Tongue (tissue), 2 donors: ENCODE results near the gene CCDC34. TPM values are rescaled to one million over a fixed set of nuclear protein-coding genes. Genes with fewer than 3 reads are reported as not detected.
A peak's percentile ranks its signal among the peaks of the same experiment; 100 is the strongest.

Experiments used
- DNase-seq: peaks from one replicate; pipeline ENCODE4 v3.0.0-alpha.2; 2015
- total RNA-seq: library from RNA; depleted of rRNA; stranded (reverse); fragments of >200 nt; gene quantifications from one replicate; pipeline ENCODE4 v1.2.3, GENCODE V29; 2014

Gene CCDC34
- total RNA-seq, 1 donor from 2014 or later = 16.5 TPM

DNA sequence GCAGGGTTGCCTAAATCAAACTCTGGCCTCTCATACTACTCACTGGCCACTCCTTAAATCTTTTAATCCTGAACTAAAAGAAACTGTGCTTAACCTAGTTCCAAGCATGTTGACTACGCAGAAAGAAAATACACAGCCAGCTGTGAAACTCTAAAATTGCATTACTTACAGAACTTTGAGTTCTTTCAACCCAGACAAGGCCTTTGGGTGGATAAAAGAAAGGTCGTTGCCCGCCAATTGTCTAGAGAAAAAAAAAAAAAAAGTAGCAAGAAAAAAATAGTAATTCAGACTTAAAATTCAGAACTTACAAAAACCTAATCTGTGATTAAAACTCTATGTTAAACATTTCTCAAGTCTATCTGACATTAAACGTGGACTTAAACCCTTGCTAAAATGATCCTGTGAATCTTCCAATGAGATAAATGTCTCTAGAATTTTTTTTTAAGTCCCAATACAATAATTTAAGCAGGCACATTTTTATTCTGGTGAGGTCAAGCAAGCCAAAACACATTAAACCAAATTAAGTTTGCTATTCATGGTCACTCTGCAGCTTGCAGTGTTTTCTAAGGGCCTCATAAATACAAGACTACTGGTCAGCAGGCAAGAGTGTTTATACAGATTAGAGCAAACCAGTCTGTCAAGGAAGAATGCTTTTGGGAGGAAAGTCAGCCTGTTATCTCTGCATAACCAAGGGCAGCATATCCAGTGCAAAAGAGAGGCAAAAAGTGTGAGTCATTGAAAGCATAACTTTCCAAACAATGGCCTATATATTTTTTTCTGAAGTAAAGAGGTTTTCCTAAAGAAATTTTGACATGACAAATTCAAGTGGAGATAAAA, 29.5 kb upstream of the CCDC34 start:
- peak; percentile 18 for DNase-seq

DNA sequence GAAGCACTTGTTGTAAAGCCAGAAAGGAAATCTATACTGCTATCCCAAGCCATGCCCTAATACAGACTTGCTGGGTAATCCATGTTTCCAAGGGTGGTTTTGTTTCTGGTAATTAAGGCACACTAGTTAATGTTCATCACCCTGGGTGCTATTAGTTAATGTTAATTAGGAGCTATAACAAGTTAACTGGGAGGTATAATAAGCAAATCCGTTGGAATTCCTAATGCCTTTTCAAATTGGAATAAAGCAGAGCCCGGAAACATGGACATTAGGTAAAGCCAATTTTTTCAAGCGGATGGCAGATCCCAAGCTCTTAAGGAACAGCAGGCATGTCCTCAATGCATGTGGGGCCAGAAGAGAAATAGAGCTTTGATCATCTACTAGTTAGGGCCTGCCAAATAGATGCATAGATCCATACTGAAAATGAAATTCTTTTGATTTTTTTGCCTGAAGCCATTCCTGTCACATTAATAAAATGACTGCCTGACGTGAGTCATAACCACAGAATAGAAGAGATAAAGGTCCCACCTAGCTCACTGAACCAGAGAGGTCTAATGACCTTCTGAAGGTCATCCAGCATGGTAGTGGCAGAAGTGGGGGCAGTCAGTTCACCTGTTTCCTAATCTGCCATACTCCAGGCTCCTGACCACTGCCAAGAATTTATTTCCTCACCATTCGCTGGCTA, 28.5 kb upstream of the CCDC34 start:
- DNase-seq = no peak

DNA sequence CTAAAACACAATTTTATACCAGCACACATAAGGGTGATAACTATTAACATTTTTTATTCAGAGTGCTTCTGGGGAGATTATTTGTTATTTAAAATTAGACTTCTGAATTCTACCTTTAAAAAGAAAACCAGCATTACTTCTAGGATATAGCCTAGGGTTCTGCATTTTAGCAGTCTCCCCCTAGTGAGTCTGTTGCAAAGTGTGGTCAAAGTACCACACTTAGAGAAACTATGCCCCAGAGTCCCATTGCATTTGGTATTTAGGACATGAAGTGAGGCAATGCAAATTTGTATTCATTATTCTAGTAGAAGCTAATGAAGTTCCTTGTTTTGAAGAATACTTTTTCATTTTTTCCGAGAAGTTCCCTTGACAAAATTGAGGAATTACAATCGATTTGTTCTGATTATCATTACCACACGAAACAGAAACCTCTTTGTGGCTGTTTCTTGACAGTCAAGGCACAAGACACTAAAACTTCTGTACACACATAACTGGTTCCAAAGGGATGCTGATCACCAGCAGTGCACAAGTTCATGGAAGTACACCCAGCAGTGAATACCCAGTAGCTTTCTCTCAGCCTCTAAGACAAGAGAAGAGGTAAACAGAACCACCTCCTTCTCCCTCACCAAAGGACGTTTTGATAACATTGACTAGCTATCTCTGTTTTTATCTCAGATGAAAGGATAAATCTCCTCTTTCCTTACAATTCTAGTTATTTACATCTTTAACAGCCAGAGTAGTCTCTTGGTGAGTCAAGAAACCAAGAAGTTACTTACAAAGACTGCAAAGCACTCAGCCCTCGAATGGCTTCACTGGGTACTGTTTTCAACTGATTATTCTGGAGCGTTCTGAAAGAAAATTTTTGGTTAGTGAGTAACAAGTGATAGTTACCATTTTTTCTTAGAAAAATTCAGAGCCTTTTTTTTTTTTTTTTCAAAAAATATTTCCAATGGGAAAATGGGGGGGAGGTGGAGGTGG, 27.6 kb upstream of the CCDC34 start:
- DNase-seq = no peak

DNA sequence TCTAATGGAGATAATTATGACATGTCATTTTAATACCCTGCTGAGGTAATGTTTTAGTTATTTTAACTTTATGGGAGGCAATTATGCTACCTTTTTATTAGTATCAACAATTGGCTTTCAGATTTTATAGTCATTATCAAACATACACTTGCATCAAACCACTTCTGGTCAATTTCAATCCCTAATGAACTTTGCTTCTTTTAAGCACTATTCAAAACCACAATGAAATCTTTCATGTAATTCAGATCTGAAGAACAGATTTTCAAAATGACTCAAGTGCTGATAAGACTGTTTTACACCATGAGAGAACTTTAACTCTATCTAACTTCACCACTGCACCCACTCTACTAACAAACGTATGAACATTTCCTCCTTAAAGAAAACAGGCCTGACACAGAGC, 25.9 kb upstream of the CCDC34 start:
- no peak for DNase-seq

DNA sequence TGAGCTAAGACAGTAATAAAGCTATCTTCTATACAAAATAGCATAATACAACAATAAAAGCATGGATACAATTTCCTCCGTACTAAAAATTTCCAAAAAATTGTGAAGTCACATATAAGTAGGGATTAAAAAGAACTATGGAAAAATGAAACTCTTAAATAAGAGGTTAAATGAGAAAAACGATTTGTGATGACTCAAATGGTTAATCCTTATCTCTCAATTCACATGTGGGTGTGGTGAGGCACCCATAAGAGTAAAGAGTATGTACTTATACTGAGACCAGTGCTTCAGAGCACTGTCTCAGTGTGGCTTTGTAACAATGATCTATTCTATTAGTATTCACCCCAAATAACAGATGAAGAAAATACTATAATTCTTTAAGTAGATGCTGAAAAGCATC, 25.0 kb upstream of the CCDC34 start:
- DNase-seq = no peak

DNA sequence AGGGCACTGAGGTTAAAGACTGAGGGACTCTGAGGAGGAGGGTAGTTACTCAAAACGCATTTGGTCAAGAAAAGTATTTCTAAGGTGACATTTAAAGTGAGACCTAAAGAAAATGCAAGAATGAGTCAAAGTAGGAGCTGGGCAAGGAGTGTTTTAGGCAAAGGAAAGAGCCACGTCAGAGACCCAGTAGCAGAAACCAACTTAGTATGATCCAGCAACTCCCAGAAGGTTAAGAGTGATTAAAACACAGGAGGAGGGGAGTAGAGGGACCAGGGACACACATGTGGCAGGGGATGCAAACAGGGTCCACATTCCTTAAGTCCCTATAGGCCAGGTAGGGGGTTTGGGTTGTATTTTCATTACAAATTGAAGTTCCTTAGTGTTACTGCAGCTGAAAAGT, 24.3 kb upstream of the CCDC34 start:
- DNase-seq = no peak

DNA sequence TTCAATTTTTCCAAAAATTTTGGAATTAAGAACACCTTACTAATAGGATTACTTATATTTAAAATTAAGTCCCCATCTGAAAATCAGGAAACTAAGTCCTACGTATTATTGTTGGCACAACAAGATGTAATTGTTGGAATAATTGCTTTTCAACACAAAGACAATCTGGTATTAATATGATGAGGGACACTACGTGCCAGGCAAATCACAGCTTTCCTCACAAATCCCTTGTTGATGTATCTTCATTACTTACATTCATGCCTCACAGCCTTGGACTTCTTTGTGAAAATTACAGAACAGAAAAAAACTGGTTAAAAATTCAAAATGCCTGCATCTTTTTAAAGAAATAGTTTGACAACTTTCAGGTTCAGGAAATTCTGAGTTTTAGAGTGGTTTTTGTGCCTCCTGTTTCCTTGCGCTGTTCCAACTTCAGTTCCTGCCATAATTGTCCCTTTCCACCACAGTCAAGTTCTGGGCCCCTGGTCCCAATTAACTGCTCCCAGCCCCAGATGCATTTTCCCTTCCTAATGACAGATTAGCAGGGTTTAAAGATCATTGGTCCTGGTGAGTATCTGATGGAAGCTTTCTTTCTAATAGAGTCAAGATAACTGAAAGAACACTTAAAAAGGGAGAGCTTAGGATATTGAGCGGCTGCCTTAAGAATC, 23.3 kb upstream of the CCDC34 start:
- DNase-seq = no peak

DNA sequence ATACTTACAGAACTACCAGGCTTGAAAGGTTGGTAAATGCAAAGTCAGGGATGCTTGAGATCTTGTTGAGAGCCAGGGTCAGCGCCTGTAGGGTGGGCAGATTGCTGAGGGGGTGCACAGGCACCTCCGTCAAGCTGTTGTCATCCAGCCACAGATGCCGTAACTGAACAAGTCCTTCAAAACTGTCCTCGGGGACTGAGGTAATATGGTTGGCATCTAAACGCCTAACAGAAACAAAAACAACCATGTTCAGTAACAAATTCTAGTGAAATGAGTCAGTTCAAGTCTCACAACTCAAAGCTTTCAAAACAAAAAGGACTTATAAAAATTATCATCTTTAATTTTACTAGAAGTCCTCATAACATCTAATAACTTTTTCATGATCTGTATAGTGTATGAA, 22.2 kb upstream of the CCDC34 start:
- peak; percentile 35 for DNase-seq

DNA sequence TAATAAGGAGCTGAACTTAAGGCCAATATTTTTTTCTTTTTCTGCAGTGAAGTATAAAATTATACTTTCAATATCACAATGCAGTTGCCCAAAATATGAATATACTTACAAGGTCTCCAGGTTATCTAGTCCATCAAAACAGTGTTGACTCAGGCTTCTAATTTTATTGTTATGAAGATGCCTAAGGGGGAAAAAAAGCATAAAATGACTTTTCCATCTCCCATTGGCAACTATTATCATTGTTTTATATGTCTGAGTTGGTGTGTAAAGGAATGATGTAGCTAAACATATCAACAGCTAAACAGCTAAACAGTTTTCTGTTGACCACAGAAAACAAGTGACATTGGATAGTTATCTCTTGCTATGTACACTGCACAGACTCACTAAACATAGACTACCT, 21.2 kb upstream of the CCDC34 start:
- DNase-seq = no peak

DNA sequence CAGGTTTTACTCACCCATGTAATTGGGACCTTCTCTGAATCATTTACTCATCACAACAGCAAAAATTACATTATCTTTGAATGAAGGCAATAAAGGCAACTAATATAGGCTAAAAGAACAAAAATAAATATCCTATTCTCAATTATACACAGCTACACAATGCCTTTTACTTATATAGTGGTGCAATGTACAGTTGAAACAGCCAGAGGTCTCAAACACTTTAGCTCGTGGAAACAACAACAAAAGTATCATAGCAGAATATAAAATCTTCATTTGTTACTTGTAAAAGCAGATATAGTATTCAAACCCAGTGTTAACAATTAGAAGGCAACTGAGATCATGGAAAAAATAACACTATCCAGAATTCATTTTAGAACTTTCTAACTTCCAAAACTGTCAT, 20.6 kb upstream of the CCDC34 start:
- no peak for DNase-seq

DNA sequence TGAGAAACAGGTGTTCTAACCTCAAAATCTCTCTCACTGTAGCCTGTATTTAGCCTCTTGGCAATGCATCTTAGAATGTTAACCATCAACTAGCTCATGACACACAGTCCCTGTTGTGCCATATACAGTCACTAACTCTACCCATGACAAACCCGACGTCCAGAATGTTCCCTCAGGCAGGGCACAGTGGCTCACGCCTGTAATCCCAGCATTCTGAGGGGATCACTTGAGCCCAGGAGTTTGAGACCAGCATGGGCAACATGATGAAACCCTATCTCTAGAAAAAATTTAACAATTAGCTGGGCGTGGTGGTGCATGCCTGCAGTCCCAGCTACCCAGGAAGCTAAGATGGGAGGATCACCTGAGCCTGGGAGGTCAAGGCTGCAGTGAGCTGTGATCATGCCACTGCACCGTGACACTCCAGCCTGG, 18.2 kb upstream of the CCDC34 start:
- no peak for DNase-seq

DNA sequence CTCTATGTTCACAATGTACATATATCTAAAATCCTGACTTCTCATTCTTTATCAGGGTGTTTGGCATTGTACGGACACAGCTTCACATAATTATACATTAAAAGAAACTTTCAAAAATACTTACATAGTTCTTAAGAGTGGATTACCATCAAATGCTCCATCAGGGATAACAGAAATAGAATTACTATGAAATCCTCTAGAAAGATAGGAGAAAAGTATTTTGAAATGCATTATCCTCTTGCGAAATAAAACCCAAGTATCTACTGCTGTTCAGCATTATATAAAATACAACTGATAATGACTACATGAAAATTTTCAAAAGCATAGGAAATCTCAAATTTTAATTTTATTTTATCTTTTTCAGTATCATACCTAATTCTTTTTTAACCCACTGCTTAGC, 17.8 kb upstream of the CCDC34 start:
- no peak for DNase-seq

DNA sequence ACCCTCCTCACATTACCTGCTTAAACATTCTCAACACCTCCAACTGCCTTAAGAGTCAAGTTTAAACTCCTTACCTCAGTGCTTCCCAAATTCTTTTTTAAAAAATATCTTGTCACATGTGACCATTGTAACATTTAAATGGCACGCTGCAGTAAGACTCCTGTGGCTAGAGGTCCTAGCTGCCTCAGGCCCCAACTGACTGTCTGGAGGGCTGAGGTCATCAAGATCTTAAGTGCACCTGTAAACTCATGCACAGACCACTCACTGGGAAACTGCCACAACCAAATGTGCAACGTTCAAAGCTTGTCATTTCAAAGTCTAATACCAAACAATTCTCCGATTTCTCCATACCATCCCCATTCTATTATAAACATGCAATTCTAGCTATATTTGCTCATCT, 16.4 kb upstream of the CCDC34 start:
- no peak for DNase-seq

DNA sequence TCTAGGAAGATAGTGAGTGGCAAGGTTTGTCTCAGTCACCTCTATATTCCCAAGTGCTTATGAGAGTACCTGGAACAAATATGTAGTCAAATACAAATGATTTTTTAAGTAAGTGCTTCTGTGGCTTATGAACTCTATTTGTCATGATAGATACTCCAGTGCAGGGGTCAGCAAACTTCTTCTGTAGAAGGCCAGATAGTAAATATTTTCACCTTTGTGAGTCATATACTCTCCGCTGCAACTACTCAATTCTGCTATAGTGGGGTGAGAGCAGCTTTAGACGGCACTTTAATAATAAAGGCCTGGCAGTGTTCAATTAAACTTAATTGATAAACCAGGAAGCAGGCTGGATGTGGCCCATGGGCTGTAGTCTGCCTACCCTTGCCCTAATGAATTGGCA, 12.4 kb upstream of the CCDC34 start:
- DNase-seq = no peak

DNA sequence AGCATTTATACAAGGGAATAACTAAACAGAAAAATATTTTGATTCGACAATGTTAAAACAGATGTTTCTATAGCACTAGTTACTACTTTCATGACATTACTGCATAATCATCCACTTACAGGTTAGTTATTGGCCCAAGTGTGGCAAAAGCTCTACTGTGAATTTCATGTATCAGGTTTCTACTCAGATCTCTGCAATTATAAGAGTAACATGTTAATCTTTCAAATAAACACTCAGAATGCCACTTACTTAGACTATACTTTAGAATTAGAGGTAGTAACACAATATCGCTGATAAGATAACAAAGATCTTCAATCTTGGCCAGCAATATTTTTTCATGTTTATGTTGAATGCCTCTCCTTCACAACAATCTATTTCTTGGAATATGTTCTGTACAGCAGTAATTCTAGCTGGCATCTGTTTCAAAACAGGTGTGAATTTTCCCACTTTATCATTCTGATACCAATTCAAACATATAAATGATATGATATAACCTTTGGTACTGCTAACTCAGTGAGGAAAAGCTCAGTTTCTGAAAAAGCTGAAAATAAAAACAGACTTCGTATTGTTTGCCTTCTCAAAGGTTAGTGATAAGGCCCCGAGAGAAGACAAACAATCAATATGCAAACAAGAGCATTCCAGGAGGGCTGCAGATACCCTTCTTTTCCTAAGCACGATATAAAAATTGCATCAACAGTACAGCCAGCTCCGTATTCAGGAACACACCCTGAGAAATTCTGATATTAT, 11.0 kb upstream of the CCDC34 start:
- DNase-seq = no peak

DNA sequence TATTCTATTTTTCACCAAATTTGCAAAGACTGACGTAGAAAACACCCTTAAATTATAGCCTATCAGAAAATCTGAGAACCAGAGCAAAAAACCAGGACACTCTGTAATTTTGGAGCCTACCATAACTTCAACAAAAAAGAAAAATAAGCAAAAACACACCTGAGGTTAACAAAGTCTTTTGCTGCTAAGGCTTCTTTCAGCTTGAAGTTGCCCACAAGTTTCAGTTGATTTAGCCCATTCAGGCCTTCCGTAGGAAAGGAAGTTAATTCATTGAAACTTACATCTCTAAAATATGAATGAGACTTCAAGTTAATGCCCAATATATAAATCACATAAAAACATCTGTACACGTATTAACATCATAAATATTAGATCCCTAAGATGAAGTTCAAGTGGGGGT, 10.4 kb upstream of the CCDC34 start:
- no peak for DNase-seq

DNA sequence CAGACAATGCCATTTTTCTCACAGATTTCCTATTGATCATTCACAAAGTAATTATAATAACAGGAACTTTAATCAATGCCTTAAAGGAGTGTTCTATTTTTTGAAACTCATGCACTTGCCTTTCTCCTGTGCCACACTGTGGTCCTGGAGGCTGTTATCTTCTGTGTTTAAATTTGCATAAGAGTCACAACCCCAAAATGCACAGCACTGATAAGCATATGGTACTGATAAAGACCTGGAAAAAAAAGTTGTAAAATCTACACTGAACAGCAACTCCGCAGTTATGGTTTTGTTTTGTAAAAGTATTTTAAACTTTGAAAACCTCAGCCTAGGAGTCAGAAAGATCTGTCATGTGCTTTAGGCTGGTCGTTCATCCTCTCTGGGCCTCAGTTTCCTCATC, 9.1 kb upstream of the CCDC34 start:
- no peak for DNase-seq

DNA sequence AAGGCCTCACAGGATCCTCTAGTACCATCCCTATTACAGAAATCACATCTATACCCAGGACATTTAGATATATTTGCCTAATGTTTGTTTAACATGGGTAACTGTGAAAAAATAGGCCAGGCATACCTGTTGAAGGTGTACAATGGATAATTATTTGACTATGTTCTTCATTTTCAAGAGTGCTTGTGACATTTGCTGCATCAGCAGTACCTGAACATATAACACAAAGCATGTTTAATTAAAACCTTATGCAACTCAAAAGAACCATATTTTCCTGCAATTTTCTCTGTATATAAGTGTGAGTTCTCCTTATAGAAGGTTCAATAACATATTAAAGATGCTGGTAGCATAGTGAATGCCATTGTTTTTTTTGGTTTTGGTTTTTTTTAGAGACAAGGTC, 8.5 kb upstream of the CCDC34 start:
- DNase-seq = no peak

DNA sequence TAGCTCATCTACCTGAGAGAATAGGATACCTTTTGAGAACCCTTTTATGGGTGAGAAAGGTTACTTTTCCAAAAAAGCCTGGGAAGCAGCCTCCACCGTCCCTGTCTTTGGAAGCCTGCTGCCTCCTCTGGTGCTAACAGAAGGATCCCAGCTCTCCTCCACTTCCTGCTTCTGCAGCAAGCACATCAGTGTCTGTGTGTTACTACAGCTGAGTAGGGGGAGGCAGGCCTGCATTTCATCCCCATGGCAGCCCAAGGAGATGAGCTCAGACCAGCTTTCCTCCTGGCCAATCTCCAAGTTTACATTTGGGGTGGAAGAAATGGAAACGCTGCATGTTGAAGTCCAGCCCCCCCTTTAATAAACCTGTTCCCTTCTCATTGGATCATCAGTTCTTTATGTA, 7.4 kb upstream of the CCDC34 start:
- DNase-seq = peak; percentile 93

DNA sequence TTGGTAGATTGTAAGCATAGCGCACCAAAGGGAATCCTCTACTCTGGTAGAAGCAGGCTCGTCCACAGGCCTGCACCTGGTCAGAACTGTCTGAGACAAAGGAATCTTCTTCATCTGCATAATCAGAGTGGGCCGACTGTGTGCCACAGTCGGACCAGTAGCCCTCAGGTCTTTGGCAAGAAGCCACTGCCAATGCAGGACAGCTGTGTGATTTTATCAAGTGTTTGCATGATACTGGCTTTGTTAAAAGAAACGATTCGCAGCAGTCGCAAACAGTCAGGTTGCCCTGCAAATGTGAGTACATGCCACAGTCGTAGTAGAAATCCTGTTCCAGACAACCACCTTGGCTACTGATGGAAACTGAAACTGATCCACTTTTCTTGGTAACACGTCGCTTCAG, 4.9 kb upstream of the CCDC34 start:
- DNase-seq = peak; percentile 58

DNA sequence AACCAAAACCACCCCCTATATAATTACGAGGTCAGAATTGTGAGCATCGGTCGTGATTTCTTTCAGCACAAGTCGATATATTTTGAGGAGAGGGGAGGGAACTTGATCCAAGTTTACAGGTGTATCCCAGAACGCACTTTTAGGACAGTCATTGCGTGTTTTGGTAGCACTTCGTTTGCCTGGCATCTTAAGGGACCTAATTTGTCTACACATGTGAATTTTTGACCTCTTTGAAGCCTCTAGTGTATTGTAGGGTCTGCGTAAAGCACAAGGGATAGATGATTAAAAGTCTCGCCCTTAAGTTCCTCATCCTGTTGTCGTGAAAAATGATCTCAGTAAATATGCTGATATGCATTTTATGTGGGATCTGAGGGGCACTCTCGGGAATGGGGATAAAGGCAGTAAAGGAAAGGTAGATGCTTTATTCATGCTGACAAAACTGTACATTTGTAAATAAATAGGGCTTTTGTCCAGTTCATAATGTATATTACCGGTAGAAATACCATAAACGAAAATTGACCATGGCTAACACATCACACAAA, 632 bp upstream of the CCDC34 start:
- DNase-seq = no peak
